PC-9 (cell line): ENCODE data around the gene DOC2B. TPM values are rescaled to one million over a fixed set of nuclear protein-coding genes. Genes with fewer than 3 reads are reported as not detected.
"Not testable (repeated sequence)": the region's sequence is repeated elsewhere in the genome, so short reads cannot be mapped to it uniquely, and the experiment has no call there.

ENCODE experiments used
- BruUV-seq: library from RNA; stranded (reverse); fragments of 400-500 nt; replicated peaks from 2 replicates; lab custom pipeline; 2021; lab: Mats Ljungman, UMichigan
- CTCF ChIA-PET: fragments of 300-600 bp; sonication (Branson Sonifier 250); formaldehyde crosslinking; loops from one replicate; lab custom pipeline; 2022; ENCODE audit warnings: antibody characterized with exemption; lab: Charles Lee
- POLR2A ChIA-PET: fragments of 300-600 bp; sonication (Branson Sonifier 250); formaldehyde crosslinking; loops from one replicate; lab custom pipeline; 2022; ENCODE audit warnings: antibody characterized with exemption; ENCODE audit not compliant: unreplicated experiment; lab: Charles Lee
- DNase-seq, 2 experiments: peaks; one replicate each; pipeline versions ENCODE4 v3.0.0 to v3.0.0-alpha.2; 2015 to 2022; ENCODE audit warnings: mixed read lengths in 1 of 2
- H2AFZ ChIP-seq: fragments of 200-600 bp; sonication (generic); 2 replicates; pipeline ENCODE4 v1.8.1; 2017; ENCODE audit warnings: antibody characterized with exemption
- H3F3A ChIP-seq: fragments of 200-600 bp; sonication (generic); 2 replicates; pipeline ENCODE4 v1.8.1; 2017; ENCODE audit warnings: antibody characterized with exemption, mild to moderate bottlenecking, low read depth; ENCODE audit not compliant: insufficient read depth
- H3K27ac ChIP-seq: fragments of 200-600 bp; sonication (generic); 2 replicates; pipeline ENCODE4 v1.6.1; 2016; ENCODE audit warnings: mixed run types
- H3K27me3 ChIP-seq: fragments of 200-600 bp; sonication (generic); 2 replicates; pipeline ENCODE4 v1.6.1; 2016; ENCODE audit warnings: low read depth, mixed run types; ENCODE audit not compliant: insufficient read depth
- H3K36me3 ChIP-seq: fragments of 200-600 bp; sonication (generic); 2 replicates; pipeline ENCODE4 v1.6.1; 2016; ENCODE audit warnings: low read depth, mixed run types
- H3K4me1 ChIP-seq: fragments of 200-600 bp; sonication (generic); replicated peaks from 2 replicates; pipeline ENCODE4 v1.6.1; 2016; ENCODE audit warnings: mixed run types; ENCODE audit not compliant: insufficient read depth
- H3K4me2 ChIP-seq: fragments of 200-600 bp; sonication (generic); 2 replicates; pipeline ENCODE4 v1.6.1; 2017; ENCODE audit warnings: mixed run types
- H3K4me3 ChIP-seq: fragments of 200-600 bp; sonication (generic); 2 replicates; pipeline ENCODE4 v1.6.1; 2016; ENCODE audit warnings: mixed run types
- H3K79me2 ChIP-seq: fragments of 200-600 bp; sonication (generic); 2 replicates; pipeline ENCODE4 v1.6.1; 2017; ENCODE audit warnings: low read depth, mixed run types
- H3K9me2 ChIP-seq: fragments of 200-600 bp; sonication (generic); 2 replicates; pipeline ENCODE4 v1.8.1; 2017; ENCODE audit warnings: mild to moderate bottlenecking; ENCODE audit not compliant: insufficient read depth
- H3K9me3 ChIP-seq: fragments of 200-600 bp; sonication (generic); 2 replicates; pipeline ENCODE4 v1.8.1; 2016; ENCODE audit warnings: low read depth; ENCODE audit not compliant: insufficient read depth
- H4K20me1 ChIP-seq: fragments of 200-600 bp; sonication (generic); 2 replicates; pipeline ENCODE4 v1.8.1; 2017; ENCODE audit not compliant: insufficient read depth
- CTCF ChIP-seq: fragments of 200-600 bp; sonication (generic); conservative IDR thresholded peaks from 2 replicates; pipeline ENCODE4 v1.6.1; 2017; ENCODE audit warnings: mixed run types, antibody characterized with exemption, mild to moderate bottlenecking, moderate library complexity
- EZH2 ChIP-seq: fragments of 200-600 bp; sonication (generic); IDR thresholded peaks from 2 replicates; pipeline ENCODE4 v1.8.0; 2017; ENCODE audit warnings: antibody characterized with exemption, low read depth
- intact Hi-C: fragments of 100-400 bp; cut with micrococcal nuclease; formaldehyde crosslinking; loops from one replicate; pipeline ENCODE4 v1.10.0; 2022; ENCODE audit not compliant: unreplicated experiment
- total RNA-seq: library from RNA; stranded (reverse); gene quantifications from 2 replicates; pipeline ENCODE4 v1.2.3, GENCODE V29; 2021

DOC2B gene
- total RNA-seq, 1 experiment from 2014 or later: not detected

GRCh38 chr17:202501-202951 is 21.1 kb upstream of the DOC2B start:
- H3K4me3 ChIP-seq: no peak overlapping the region
- H3K4me2 ChIP-seq: no peak overlapping the region
- no peaks in the 10 kb centered on the region for H3K4me1 ChIP-seq
- intact Hi-C loops: no loop called here
- TF ChIP-seq EZH2 (no peak), CTCF (no peak)
- no peaks in the 10 kb centered on the region for H3F3A ChIP-seq
- H3K27me3 ChIP-seq: peaks cover 58% of the 10 kb centered on the region
- H2AFZ ChIP-seq: no peak overlapping the region
- BruUV-seq: no TSS peak
- H3K9me2 ChIP-seq: no peaks in the 10 kb centered on the region
- no peak overlapping the region for H3K27ac ChIP-seq
- CTCF ChIA-PET: no interaction called here
- no peak for DNase-seq
- no peaks in the 10 kb centered on the region for H3K79me2 ChIP-seq
- POLR2A ChIA-PET: interaction anchor here (0.6 kb wide), 1 partner anchor 497 kb away, joined by 7 read pairs; no protein-coding TSS in a partner anchor
- no peaks in the 10 kb centered on the region for H3K36me3 ChIP-seq
- no peaks in the 10 kb centered on the region for H3K9me3 ChIP-seq
- H4K20me1 ChIP-seq: 0 out of 2 replicates have a peak, but pooled peaks cover 3% of the 10 kb centered on the region

- peaks cover 66% of the 10 kb centered on the region for H3K27me3 ChIP-seq
- H2AFZ ChIP-seq, BruUV-seq, H3K4me3 ChIP-seq, H3K4me1 ChIP-seq, H3K4me2 ChIP-seq, DNase-seq, H3K27ac ChIP-seq, H3F3A ChIP-seq, POLR2A ChIA-PET, CTCF ChIA-PET, H3K79me2 ChIP-seq, H3K36me3 ChIP-seq, H4K20me1 ChIP-seq, intact Hi-C loops, H3K9me3 ChIP-seq, H3K9me2 ChIP-seq: not testable (repeated sequence)
Observed at GRCh38 chr17:201736-202135, 20.3 kb upstream of the DOC2B start.

DNA sequence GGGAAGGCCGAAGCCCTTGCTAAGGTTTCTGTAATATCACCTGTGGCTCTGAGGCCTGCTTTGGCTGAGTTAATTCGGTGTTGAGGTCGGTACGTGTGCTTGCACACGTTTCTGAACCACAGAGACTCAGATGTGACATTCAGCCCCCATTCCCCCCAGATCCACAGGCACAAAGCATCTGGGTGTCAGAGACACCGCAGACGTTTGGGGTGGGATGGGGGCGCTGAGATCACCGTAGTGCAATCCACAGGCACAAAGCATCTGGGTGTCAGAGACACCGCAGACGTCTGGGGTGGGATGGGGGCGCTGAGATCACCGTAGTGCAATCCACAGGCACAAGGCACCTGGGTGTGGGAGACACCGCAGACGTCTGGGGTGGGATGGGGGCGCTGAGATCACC is 19.8 kb upstream of the DOC2B start:
- intact Hi-C loops: not testable (repeated sequence)

GRCh38 chr17:200586-200985 is 19.1 kb upstream of the DOC2B start:
- H3K4me1 ChIP-seq: no peaks in the 10 kb centered on the region
- BruUV-seq: no TSS peak
- TF ChIP-seq EZH2: no peak
- no peaks in the 10 kb centered on the region for H3K36me3 ChIP-seq
- no peaks in the 10 kb centered on the region for H3K79me2 ChIP-seq
- H3K27me3 ChIP-seq: peaks cover 78% of the 10 kb centered on the region
- no peak overlapping the region for H2AFZ ChIP-seq
- no peak overlapping the region for H3K27ac ChIP-seq
- no peaks in the 10 kb centered on the region for H3F3A ChIP-seq
- DNase-seq: no peak
- POLR2A ChIA-PET: no interaction called here
- CTCF ChIA-PET: no interaction called here
- H3K9me2 ChIP-seq: no peaks in the 10 kb centered on the region
- H4K20me1 ChIP-seq: 0 out of 2 replicates have a peak, but pooled peaks cover 3% of the 10 kb centered on the region
- H3K9me3 ChIP-seq: no peaks in the 10 kb centered on the region
- intact Hi-C loops: no loop called here
- H3K4me2 ChIP-seq: no peak overlapping the region
- no peak overlapping the region for H3K4me3 ChIP-seq

More for the DNA sequence above, 19.8 kb upstream of the DOC2B start:
- H3K4me1 ChIP-seq, H3K4me3 ChIP-seq, H3K4me2 ChIP-seq, H3K36me3 ChIP-seq, POLR2A ChIA-PET, H3F3A ChIP-seq, H3K9me2 ChIP-seq, H2AFZ ChIP-seq, H4K20me1 ChIP-seq, CTCF ChIA-PET, BruUV-seq, H3K79me2 ChIP-seq, H3K27ac ChIP-seq, H3K9me3 ChIP-seq, DNase-seq: not testable (repeated sequence)
- H3K27me3 ChIP-seq: peaks cover 71% of the 10 kb centered on the region
